HG03342 (cell line): ENCODE measurements around the gene GRIN3B.
"Not testable (repeated sequence)": the region's sequence is repeated elsewhere in the genome, so short reads cannot be mapped to it uniquely, and the experiment has no call there.

Experiments used
- ATAC-seq: cut with Tn5 transposase; IDR thresholded peaks from one replicate; pipeline ENCODE4 v1.9.1; 2021; ENCODE audit warnings: mild to moderate bottlenecking, moderate library complexity; ENCODE audit not compliant: unreplicated experiment

The GRIN3B gene

DNA sequence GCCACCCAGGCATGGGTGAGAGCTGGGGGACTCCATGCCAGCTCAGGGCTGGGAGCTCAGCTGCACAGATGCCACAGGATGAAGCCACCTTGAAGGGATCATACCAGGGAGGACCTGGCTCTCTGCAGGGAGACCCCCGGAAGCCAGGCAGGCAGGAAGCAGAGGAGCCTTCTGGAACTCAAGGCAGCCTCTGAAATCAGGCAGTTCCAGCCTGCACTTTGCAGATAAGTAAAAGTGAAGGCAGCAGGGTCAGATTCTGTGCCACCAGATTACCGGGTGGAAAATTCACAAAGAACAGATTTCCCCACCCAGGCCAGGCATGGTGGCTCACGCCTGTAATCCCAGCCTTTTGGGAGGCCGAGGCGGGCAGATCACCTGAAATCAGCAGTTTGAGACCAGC lies 18.2 kb downstream of the GRIN3B start:
- no peak for ATAC-seq

- no peak for ATAC-seq
These were observed 18.9 kb downstream of the GRIN3B start for GRCh38 chr19:1018932-1019615.

GRCh38 chr19:1019616-1019961 lies 19.4 kb downstream of the GRIN3B start:
- no peak for ATAC-seq

- no peak for ATAC-seq
These were observed 20.0 kb downstream of the GRIN3B start for GRCh38 chr19:1019980-1020867.

- ATAC-seq, result peak; percentile 69
These were observed 20.7 kb downstream of the GRIN3B start, which contains the start of gene TMEM259 for GRCh38 chr19:1020868-1021425. TSS of gene TMEM259 (minus strand) at chr19:1021123. CDS start at chr19:1020996, 127 bp downstream.

- ATAC-seq, result not testable (repeated sequence)
These were observed 23.6 kb downstream of the GRIN3B start for GRCh38 chr19:1023883-1024188.

- ATAC-seq, result not testable (repeated sequence)
These were observed 24.9 kb downstream of the GRIN3B start for GRCh38 chr19:1025080-1025479.

- peak; percentile 40 for ATAC-seq
These were observed 26.0 kb downstream of the GRIN3B start, which contains the start of gene CNN2 for GRCh38 chr19:1025960-1026782. TSS of gene CNN2 (plus strand) at chr19:1026608. CDS start at chr19:1026662, 54 bp downstream.

GRCh38 chr19:1026783-1027649 lies 26.8 kb downstream of the GRIN3B start:
- ATAC-seq, result peak; percentile 6

DNA sequence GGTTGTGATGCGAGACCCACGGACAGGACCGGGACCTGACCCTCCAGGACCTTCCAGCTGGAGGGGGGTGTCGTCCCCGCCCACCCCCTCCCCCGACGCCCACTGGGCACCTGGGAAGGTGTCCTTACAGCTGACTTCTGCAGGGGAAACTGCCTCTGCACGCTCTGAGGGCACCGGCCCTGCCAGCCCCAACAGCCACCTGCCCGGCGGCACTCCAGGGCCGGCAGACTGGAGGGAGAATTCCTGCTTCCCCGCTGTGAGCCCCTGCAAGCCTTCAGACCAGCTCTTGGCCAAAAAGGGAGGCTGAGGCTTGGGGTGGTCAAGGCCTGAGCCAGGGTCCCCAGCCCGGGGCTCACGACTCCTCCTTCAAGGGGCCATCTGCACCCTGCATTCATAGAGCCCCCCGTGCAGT lies 27.4 kb downstream of the GRIN3B start:
- no peak for ATAC-seq

DNA sequence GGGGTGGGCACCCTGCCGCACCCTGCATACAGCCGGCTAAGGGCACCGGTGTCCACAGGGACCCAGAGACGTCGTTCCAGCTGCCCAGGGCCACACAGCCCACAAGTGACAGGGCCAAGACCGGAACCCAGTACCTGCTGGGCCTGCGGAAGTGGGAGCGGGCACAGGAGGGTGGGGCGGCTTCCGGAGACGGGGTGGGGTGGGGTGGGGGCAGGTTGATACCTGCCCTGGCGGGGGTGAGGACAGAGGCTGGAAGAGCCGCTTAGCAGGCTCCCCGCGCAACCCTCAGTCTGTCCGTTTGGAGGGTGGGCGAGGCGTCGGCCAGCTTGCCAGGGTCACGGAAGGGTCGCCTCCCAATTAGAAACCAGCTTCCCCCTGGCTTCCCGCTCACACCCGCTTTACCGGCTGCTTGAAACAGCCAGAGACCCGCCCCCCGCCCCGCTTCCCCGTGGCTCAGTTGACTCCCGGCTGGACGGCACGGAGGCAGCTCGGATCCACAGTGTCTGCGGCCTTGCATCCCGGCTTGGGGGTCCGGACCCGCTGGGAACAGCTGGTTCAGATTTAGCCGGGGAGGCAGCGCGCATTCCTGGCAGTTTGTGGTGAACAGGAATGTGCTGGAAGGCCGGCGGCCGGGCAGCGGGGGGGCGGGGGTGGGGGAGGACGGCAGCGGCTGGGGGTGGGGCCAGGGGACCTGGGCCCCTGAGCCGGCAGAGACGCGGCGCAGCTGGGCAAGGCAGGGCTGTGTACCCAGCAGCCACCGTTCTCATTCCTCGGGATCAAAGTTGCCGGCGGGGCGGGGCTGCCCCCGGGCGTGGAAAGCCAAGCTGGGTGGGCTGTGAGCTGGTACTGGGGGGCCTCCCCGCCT lies 28.1 kb downstream of the GRIN3B start:
- no peak for ATAC-seq

DNA sequence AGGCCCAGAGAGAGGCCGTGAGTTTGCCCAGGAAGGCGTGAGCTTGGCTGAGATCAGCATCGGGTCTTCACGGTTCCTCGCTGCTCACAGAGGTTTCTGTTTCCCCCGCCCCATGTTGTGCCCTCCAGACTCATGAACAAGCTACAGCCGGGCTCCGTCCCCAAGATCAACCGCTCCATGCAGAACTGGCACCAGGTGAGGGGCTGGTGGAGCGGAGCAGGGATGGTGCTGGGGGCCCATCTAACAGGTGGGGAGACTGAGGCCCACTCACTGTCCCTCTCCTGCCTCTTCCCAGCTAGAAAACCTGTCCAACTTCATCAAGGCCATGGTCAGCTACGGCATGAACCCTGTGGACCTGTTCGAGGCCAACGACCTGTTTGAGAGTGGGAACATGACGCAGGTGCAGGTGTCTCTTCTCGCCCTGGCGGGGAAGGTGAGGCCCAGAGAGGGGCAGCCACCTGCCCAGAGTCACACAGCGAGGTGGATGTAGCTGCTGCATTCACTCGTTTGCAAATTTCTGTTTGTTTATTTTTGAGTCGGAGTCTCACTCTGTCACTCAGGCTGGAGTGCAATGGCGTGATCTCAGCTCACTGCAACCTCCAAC lies 32.1 kb downstream of the GRIN3B start:
- no peak for ATAC-seq

DNA sequence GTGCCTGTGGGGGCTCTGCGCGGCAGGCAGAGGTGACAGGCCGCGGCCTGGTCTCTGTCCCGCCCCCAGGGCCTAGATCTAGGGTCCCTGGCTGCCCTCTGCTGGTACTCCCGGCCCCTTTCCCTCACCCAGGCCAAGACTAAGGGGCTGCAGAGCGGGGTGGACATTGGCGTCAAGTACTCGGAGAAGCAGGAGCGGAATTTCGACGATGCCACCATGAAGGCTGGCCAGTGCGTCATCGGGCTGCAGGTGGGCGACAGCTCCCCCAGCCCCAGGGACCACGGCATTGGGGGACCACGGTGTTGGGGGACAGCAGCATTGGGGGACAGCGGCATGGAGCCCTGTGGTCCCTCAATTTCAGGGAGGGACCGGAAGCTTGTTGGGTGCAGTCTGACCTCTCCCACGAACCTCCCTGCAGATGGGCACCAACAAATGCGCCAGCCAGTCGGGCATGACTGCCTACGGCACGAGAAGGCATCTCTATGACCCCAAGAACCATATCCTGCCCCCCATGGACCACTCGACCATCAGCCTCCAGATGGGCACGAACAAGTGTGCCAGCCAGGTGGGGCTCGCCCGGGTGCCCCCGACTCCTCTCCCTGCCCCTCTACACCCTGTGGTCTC lies 35.9 kb downstream of the GRIN3B start:
- ATAC-seq, result no peak

GRCh38 chr19:1037621-1038064 lies 37.4 kb downstream of the GRIN3B start:
- no peak for ATAC-seq

DNA sequence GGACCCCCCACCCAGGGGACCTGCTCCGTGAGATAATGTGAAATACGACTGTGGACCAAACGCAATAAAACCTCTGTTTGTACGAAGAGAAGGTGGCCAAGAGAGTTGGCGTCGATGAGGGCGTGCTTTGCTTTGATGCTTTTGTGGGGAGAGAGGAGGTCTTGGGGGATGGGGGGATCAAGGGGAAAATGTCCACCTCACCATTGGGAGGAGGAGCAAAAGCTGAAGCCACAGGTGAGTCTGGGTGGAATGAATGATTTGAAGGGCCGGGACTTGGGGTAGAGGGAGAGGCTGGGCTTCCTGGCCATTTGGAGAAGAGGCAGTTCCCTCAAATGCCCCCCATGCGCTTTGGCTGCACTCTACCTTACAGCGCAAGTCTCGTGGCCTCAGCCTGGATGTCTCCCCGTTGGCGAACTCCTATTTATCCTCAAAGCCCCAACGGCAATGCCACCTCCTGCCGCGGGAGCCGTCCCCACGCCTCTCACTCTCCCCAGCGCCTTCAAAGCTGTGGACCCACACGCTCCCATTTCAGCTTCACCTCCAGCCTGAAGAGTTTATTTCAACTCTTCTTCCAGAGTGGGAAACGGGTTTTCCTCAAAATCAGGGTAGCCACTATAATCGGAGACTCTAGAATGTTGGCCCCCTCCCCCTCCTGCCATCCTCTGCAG lies 38.9 kb downstream of the GRIN3B start:
- ATAC-seq, result no peak

DNA sequence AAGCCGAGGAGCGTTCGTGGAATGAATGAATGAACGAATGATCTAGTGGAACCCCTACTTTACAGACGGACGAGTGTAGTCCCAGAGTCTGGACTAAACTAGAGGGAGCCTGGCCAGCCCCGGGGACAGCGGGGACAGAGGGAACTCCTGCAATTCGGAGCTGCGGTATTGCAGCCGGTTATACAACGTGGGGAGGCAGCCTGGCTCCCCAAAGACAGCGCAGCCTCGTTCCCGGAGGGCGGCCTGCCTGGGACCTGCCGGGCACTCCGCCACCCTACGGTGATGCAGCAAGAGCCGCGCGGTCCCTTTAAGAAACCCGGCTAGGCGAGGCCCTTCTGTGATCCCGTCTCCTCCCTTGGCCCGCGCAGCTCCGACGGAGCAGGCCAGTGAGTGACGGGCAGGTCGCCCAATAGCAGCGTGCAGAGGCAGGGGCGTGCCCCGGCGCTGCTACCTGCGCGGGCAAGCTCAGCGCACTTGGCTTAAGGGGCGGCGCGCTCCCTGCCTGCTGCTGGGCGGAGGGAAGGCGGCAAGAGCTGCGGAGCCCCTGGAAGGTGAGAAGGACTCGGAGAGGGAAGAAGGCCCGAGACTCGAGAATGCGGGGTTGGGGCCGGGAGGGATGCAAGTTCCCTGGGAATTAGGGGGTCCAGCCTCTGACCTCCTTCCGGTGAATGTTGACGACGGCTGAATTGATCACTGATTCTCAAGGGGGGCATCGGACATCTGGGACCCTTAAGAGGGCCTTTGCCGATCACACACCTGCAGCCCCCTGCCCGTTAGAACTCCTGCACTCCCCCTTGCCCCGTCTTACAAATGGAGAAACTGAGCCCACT lies 39.6 kb downstream of the GRIN3B start, which contains the start of gene ABCA7:
Gene ABCA7 (plus strand): TSS at position 462 of the 830 bp plus-strand sequence. CDS start 1,255 bp downstream, outside the sequence.
- ATAC-seq, result peak; percentile 78
